ENCODE results near the gene CLMN. TPM values are rescaled to one million over a fixed set of nuclear protein-coding genes. Genes with fewer than 3 reads are reported as not detected.

Gene CLMN
- total RNA-seq, 1 donor from 2014 or later, result 0.68 TPM

Other genes starting within 250 kb of the CLMN start
- 34.3 and 38.3 TPM in 2 replicates for gene DICER1, start 162.4 kb downstream of the CLMN start, total RNA-seq
- 15.5 and 33.6 TPM in 2 replicates for gene SYNE3, start 196.7 kb upstream of the CLMN start, total RNA-seq
- gene GLRX5, start 215.1 kb upstream of the CLMN start, total RNA-seq, result 50.2 and 56.9 TPM in 2 replicates

Measured in dermis blood vessel endothelial cell (primary cell).